GM12878 (cell line): ENCODE data around the gene PRR35.

Source experiments
- ATF7 ChIP-seq: fragments of 450-650 bp; IDR thresholded peaks from 2 replicates; pipeline ENCODE4 v1.6.1; 2016; ENCODE audit warnings: low read depth, mild to moderate bottlenecking
- CTCF ChIP-seq, 3 experiments: IDR thresholded peaks in 2 of 3; conservative IDR thresholded peaks in 1 of 3; 2 replicates each; pipeline ENCODE4 v1.5.1; 2011; ENCODE audit warnings: low read depth in 3 of 3, low read length in 3 of 3, mild to moderate bottlenecking in 3 of 3, control low read depth in 2 of 3, moderate library complexity in 2 of 3, inconsistent platforms in 1 of 3, mixed read lengths in 1 of 3; ENCODE audit not compliant: control insufficient read depth in 2 of 3, insufficient read depth in 1 of 3; ENCODE audit errors: extremely low read depth in 1 of 3
- EP300 ChIP-seq, 2 experiments: fragments of 150-350 bp in 1 of 2; IDR thresholded peaks; 2 replicates each; pipeline ENCODE4 v1.6.1; 2011 to 2012; ENCODE audit warnings: low read depth in 2 of 2, low read length in 2 of 2, borderline replicate concordance in 1 of 2, improper control_type of control experiment in 1 of 2, inconsistent platforms in 1 of 2; ENCODE audit not compliant: control insufficient read depth in 1 of 2
- HCFC1 ChIP-seq: fragments of 150-350 bp; IDR thresholded peaks from 2 replicates; pipeline ENCODE4 v1.6.1; 2014; ENCODE audit warnings: low read length
- NKRF ChIP-seq: fragments of 450-650 bp; conservative IDR thresholded peaks from 2 replicates; pipeline ENCODE4 v1.6.1; 2017; ENCODE audit warnings: mild to moderate bottlenecking, moderate library complexity
- POLR2A ChIP-seq: IDR thresholded peaks from 2 replicates; pipeline ENCODE4 v1.6.1; 2011; ENCODE audit warnings: low read depth, mild to moderate bottlenecking, low read length
- POLR2AphosphoS5 ChIP-seq: IDR thresholded peaks from 2 replicates; pipeline ENCODE4 v1.6.1; 2011; ENCODE audit warnings: mild to moderate bottlenecking, low read length, inconsistent platforms
- RFX5 ChIP-seq: IDR thresholded peaks from 2 replicates; pipeline ENCODE4 v1.6.1; 2011; ENCODE audit warnings: low read depth, low read length, improper control_type of control experiment
- SP1 ChIP-seq: IDR thresholded peaks from one replicate; pipeline ENCODE4 v1.6.1; 2011; ENCODE audit warnings: low read depth, low read length
- TARDBP ChIP-seq: IDR thresholded peaks from 2 replicates; pipeline ENCODE4 v1.6.1; 2016; ENCODE audit warnings: borderline replicate concordance
- ZNF384 ChIP-seq: IDR thresholded peaks from 2 replicates; pipeline ENCODE4 v1.6.1; 2012; ENCODE audit warnings: low read depth, mild to moderate bottlenecking, low read length, improper control_type of control experiment, borderline replicate concordance
- TF ChIP-seq, protein P1 (sequence below): IDR thresholded peaks from 2 replicates; pipeline ENCODE4 v1.6.1; 2012; ENCODE audit warnings: low read depth, low read length, improper control_type of control experiment

GRCh38 chr16:539901-540530 is 20.2 kb upstream of the PRR35 start:
- TF ChIP-seq NKRF (no peak), CTCF (IDR thresholded peaks at IDR 0.05 in 2 of 3, conservative IDR thresholded peaks at IDR 0.05 in 1 of 3; ENCODE audit: control insufficient read depth in 2 of 3, extremely low read depth in 1 of 3, insufficient read depth in 1 of 3, low read depth in 3 of 3, low read length in 3 of 3) (no peak), POLR2AphosphoS5 (no peak), POLR2A (no peak), EP300 (IDR thresholded peaks at IDR 0.05; ENCODE audit: borderline replicate concordance in 1 of 2, control insufficient read depth in 1 of 2, low read depth in 2 of 2, low read length in 2 of 2) (no peak), ATF7 (no peak), HCFC1 (no peak), TARDBP (no peak), RFX5 (no peak), ZNF384 (no peak), SP1 (no peak)
- TF ChIP-seq, protein P1, sequence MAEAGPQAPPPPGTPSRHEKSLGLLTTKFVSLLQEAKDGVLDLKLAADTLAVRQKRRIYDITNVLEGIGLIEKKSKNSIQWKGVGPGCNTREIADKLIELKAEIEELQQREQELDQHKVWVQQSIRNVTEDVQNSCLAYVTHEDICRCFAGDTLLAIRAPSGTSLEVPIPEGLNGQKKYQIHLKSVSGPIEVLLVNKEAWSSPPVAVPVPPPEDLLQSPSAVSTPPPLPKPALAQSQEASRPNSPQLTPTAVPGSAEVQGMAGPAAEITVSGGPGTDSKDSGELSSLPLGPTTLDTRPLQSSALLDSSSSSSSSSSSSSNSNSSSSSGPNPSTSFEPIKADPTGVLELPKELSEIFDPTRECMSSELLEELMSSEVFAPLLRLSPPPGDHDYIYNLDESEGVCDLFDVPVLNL: no peak
